Osteoblast (primary cell): ENCODE data around the gene EIF5AL1. TPM values are rescaled to one million over a fixed set of nuclear protein-coding genes. Genes with fewer than 3 reads are reported as not detected.

Experiments used
- DNase-seq: peaks from one replicate; pipeline ENCODE4 v3.0.0; 2011; ENCODE audit warnings: low spot score, mixed read lengths; ENCODE audit not compliant: insufficient read length; ENCODE audit errors: missing footprints
- H2AFZ ChIP-seq: 2 replicates; pipeline ENCODE4 v1.6.0; 2011; ENCODE audit warnings: mild to moderate bottlenecking, low read length
- H3K27ac ChIP-seq: 2 replicates; pipeline ENCODE4 v1.5.1; 2011; ENCODE audit warnings: mild to moderate bottlenecking, low read depth, low read length, moderate library complexity
- H3K27me3 ChIP-seq: 2 replicates; pipeline ENCODE4 v1.6.0; 2012; ENCODE audit warnings: mild to moderate bottlenecking, control low read depth, inconsistent platforms, low read length, moderate library complexity; ENCODE audit not compliant: insufficient read depth
- H3K36me3 ChIP-seq: 2 replicates; pipeline ENCODE4 v1.5.1; 2011; ENCODE audit warnings: mild to moderate bottlenecking, low read length, control low read depth, moderate library complexity; ENCODE audit not compliant: insufficient read depth
- H3K4me1 ChIP-seq: 2 replicates; pipeline ENCODE4 v1.5.1; 2011; ENCODE audit warnings: mild to moderate bottlenecking, low read length, control low read depth, moderate library complexity; ENCODE audit not compliant: insufficient read depth
- H3K4me2 ChIP-seq: 2 replicates; pipeline ENCODE4 v1.6.0; 2011; ENCODE audit warnings: mild to moderate bottlenecking, low read length; ENCODE audit not compliant: insufficient read depth
- H3K4me3 ChIP-seq: fragments of 200-600 bp; sonication (generic); 3 replicates; pipeline ENCODE4 v1.5.1; 2012; ENCODE audit warnings: mild to moderate bottlenecking, low read length, inconsistent platforms; ENCODE audit not compliant: insufficient read depth
- H3K79me2 ChIP-seq: 2 replicates; pipeline ENCODE4 v1.6.0; 2012; ENCODE audit warnings: mild to moderate bottlenecking, low read length, control low read depth, inconsistent platforms; ENCODE audit not compliant: insufficient read depth
- H3K9me3 ChIP-seq: 2 replicates; pipeline ENCODE4 v1.5.1; 2011; ENCODE audit warnings: low read depth, low read length, control low read depth
- H4K20me1 ChIP-seq: 2 replicates; pipeline ENCODE4 v1.6.0; 2012; ENCODE audit warnings: mild to moderate bottlenecking, low read length, control low read depth; ENCODE audit not compliant: insufficient read depth
- CTCF ChIP-seq: IDR thresholded peaks from 2 replicates; pipeline ENCODE4 v1.5.1; 2011; ENCODE audit warnings: mild to moderate bottlenecking, low read depth, low read length, moderate library complexity; ENCODE audit errors: extremely low read depth
- total RNA-seq: library from RNA; depleted of rRNA; stranded (reverse); fragments of >200 nt; gene quantifications from 2 replicates; pipeline ENCODE4 v1.2.3, GENCODE V29; 2012

Gene EIF5AL1
- total RNA-seq, 1 donor = 0.72 TPM

GRCh38 chr10:79482741-79483140 lies 29.6 kb upstream of the EIF5AL1 start:
- no peak for TF ChIP-seq CTCF
- DNase-seq = no peak
- H3K4me2 ChIP-seq = no peak overlapping the region
- H3K4me1 ChIP-seq = peaks cover 21% of the 10 kb centered on the region
- H2AFZ ChIP-seq = no peak overlapping the region
- no peak overlapping the region for H3K4me3 ChIP-seq
- H3K36me3 ChIP-seq = no peaks in the 10 kb centered on the region
- H3K27me3 ChIP-seq = no peaks in the 10 kb centered on the region
- no peaks in the 10 kb centered on the region for H3K9me3 ChIP-seq
- no peaks in the 10 kb centered on the region for H3K79me2 ChIP-seq
- H3K27ac ChIP-seq = no peak overlapping the region
- no peaks in the 10 kb centered on the region for H4K20me1 ChIP-seq

- H4K20me1 ChIP-seq = no peaks in the 10 kb centered on the region
- no peaks in the 10 kb centered on the region for H3K27me3 ChIP-seq
- H3K27ac ChIP-seq = no peak overlapping the region
- H3K4me3 ChIP-seq = no peak overlapping the region
- TF ChIP-seq CTCF = no peak
- H3K4me2 ChIP-seq = peak overlapping the region; percentile 38
- no peak for DNase-seq
- no peaks in the 10 kb centered on the region for H3K36me3 ChIP-seq
- no peaks in the 10 kb centered on the region for H3K9me3 ChIP-seq
- H3K79me2 ChIP-seq = no peaks in the 10 kb centered on the region
- H2AFZ ChIP-seq = no peak overlapping the region
- H3K4me1 ChIP-seq = peaks cover 26% of the 10 kb centered on the region
Observed at GRCh38 chr10:79483299-79483698, 29.0 kb upstream of the EIF5AL1 start.

- Histone ChIP-seq H3K4me2 (peak overlapping the region; percentile 38), H3K36me3 (no peaks in the 10 kb centered on the region), H3K9me3 (no peaks in the 10 kb centered on the region), H2AFZ (peak overlapping the region; percentile 61), H4K20me1 (no peaks in the 10 kb centered on the region), H3K79me2 (no peaks in the 10 kb centered on the region), H3K27me3 (no peaks in the 10 kb centered on the region), H3K4me3 (peak overlapping the region; percentile 17), H3K4me1 (peaks cover 32% of the 10 kb centered on the region), H3K27ac (no peak overlapping the region)
- DNase-seq = peak; percentile 84
- no peak for TF ChIP-seq CTCF
Observed at GRCh38 chr10:79483948-79484347, 28.4 kb upstream of the EIF5AL1 start.

- Histone ChIP-seq H3K4me2 (peak overlapping the region; percentile 38), H3K79me2 (no peaks in the 10 kb centered on the region)
Observed at GRCh38 chr10:79484476-79484875, 27.9 kb upstream of the EIF5AL1 start.

More at GRCh38 chr10:79484476-79484875, 27.9 kb upstream of the EIF5AL1 start:
- H3K27me3 ChIP-seq = no peaks in the 10 kb centered on the region
- no peaks in the 10 kb centered on the region for H3K36me3 ChIP-seq
- no peak for TF ChIP-seq CTCF
- H2AFZ ChIP-seq = peak overlapping the region; percentile 61
- H3K4me1 ChIP-seq = peaks cover 32% of the 10 kb centered on the region
- H3K4me3 ChIP-seq = no peak overlapping the region
- DNase-seq = no peak
- no peaks in the 10 kb centered on the region for H4K20me1 ChIP-seq
- no peak overlapping the region for H3K27ac ChIP-seq
- H3K9me3 ChIP-seq = no peaks in the 10 kb centered on the region
